ENCODE data around the gene EPPIN.

EPPIN gene

DNA sequence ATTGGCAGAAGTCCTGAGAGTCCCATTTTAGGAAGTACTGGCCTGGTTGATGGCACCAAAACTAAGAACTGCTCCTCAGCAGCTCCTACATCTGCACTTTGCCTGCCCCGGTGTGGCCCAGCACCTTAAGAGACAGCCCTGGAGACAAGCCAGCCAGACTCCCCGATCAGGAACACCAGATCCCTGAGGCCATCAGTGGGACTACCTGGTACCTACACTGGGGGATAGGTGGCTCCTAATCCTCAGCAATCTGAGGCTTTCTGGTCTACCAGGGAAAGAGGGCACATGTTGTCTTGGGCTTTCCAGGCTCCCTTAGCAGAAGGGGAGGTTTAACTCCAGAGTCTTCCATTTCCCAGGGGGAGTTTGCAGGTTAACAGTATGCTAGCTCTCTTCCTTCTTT is 7.8 kb downstream of the EPPIN start, which contains the start of gene WFDC6:
Gene WFDC6 (minus strand): TSS at position 101 of the 400 bp plus-strand sequence. CDS start 75 bp downstream, at position 26.
- no peak for DNase-seq (ENCODE audit: low read depth in 4 of 4, low spot score in 1 of 4)

DNA sequence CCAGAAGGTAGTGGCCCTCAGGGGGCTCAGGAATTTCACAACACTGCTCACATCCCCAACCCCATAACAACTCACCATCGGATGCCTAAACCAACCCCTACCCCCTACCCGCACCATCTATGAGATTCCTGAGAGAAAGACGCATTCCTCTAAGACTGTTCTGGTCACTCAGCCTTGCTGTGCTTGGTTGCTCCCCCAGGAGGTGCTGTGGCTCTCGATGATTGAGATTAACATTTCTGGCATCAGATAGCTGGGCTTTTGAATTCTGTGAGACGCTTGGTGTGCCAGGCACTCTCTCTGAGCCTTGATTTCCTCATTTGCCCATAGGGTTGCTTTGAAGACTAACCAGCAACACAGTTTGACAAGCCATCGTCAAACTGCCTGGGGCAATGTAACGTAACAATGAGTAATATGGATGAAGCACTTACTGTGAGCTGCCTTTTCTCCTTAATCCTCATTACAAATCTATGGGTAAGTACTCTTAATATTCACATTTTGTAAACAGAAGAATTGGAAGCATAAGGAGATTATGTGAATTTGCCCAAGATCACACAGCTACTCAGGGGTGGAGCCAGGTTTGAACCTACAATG is 8.9 kb downstream of the EPPIN start:
- no peak for DNase-seq (ENCODE audit: low read depth in 4 of 4, low spot score in 1 of 4)

DNA sequence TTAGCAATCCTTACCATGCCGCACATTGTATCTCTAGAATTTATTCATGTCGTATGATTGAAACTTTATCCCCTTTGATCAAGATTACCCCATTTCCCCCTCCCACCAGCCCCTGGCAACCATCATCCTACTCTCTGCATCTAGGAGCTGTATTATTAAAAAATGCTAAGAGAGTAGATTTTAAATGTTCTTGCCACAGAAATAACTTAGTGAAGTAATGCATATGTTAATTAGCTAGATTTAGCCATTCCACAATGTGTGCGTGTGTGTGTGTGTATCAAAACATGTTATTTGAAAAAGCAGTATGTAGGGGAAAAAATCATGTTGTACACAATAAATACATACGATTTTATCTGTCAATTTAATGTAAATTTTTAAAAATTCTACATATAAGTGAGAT is 19.9 kb downstream of the EPPIN start:
- no peak for DNase-seq (ENCODE audit: low read depth in 4 of 4, low spot score in 1 of 4)

DNA sequence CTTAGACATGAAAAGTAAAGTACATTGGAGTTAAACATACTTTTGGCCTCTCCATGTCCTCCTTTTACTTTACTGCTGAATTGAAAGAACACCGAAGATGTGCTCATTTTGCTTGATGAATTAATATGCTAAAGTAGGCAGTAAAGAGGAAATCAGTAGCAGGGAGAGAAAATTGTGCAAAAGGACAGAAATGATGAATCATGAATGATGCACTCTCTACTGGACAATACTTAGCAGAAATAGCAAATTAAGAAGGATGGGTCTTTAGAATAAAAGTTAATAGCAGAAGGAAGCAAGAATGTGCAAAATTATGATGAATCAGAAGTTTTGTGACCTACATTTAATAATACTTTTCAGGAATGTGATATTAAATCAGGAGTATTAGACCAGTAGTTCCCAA is 23.4 kb downstream of the EPPIN start:
- DNase-seq (ENCODE audit: low read depth in 4 of 4, low spot score in 1 of 4) = no peak

DNA sequence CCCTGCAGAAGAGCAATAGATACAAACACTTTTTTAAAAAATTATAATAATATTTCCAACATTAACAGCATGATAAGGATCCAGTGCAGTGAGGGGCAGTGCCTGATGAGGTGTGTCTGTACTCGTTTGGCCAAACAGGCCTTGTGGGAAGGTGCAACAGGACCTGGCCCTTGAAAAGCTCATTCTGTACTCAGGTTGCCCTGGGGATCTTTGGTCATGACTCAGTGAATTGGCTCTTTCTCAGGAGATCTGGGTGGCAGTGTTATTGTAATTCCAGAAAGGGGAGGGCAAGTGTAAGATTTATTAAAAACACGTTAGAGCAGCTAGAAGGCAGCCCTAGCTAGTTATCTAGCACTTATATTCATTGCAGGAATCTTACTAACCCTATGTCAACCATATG is 28.9 kb downstream of the EPPIN start:
- DNase-seq (ENCODE audit: low read depth in 4 of 4, low spot score in 1 of 4) = no peak

DNA sequence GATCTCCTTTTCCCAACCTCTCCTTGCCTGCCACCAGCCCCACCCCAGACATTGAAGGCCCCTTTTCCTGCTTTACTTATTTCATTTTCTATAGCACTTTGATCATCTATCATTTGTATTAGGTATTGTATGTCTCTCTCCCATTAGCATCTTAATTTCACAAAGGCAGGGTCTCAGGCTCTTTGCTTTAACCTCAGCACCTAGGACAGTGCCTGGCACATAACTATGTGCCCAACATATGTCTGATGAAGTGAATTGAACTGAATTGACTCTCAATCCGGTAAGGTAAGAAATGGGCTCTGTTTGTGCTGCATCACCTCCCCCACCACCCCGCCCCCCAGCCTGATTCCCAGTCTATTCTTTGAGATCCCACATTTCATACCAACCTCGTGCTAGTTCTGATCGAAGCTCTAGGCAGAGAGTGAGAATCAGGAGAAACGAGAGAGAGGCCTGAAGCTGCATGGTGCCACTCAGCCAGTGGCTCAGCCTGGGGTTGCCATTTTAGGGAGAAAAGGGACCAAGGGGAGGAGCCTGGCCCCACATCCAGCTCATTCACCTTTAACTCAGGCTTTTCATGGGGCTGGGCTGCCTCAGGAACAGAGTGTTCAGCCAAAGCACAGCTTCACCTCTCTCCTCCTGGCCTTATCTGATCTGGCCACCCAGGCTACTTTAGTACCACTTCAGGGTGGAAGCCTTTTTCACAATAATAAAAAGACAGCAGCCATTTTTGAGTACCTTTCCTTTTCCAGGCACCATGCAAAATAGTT is 31.9 kb downstream of the EPPIN start, which contains the start of gene SPINT3:
Gene SPINT3 (minus strand): TSS at position 476 of the 767 bp plus-strand sequence. CDS start 14 bp downstream, at position 462.
- no peak for DNase-seq (ENCODE audit: low read depth in 4 of 4, low spot score in 1 of 4)

DNA sequence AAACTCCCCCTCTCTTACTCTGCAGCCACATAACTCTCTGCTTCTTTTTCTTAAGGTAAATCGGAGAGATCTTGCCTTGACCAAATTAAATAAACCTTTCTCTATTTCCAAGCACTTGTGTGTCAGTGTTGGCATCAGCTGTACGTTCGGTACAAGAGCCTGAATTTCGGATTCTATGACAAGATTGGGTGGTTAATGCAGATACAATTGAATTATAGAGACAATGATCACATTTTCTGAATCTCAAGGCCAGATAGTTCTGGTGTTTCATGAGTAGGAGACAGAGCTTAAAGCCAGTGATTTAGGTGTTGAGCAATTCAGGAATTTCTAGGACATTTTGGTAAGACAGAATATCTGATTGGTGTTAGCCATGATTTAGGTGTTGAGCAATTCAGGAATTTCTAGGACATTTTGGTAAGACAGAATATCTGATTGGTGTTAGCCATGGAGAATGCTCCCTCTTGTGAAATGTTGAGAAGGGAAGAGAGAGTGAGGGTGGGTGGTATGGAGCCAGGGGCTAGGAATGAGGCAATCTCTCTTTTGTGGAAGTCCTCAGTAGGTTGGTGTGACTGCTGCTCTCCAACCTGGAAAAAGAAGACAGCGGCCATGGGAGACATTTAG is 36.8 kb downstream of the EPPIN start:
- no peak for DNase-seq (ENCODE audit: low read depth in 4 of 4, low spot score in 1 of 4)

DNA sequence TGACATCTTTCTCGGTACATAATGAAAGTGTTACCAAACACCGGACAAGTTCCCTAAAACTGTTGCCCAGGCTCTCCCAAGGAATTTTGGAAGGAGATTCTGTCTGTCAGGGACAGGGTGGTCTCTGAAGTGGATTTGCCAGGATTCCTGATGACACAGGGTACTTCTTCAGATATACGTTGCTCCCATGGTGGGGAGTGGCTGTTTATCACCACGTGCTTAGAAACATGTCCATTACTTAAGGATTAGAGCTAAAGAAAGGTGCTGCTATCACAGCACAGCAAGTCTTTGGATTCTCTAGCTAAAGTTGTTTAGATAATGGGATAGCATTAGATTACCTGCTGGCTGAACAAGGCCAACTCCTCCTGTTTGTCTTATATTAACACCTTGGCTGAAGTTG is 38.1 kb downstream of the EPPIN start:
- DNase-seq (ENCODE audit: low read depth in 4 of 4, low spot score in 1 of 4) = no peak

DNA sequence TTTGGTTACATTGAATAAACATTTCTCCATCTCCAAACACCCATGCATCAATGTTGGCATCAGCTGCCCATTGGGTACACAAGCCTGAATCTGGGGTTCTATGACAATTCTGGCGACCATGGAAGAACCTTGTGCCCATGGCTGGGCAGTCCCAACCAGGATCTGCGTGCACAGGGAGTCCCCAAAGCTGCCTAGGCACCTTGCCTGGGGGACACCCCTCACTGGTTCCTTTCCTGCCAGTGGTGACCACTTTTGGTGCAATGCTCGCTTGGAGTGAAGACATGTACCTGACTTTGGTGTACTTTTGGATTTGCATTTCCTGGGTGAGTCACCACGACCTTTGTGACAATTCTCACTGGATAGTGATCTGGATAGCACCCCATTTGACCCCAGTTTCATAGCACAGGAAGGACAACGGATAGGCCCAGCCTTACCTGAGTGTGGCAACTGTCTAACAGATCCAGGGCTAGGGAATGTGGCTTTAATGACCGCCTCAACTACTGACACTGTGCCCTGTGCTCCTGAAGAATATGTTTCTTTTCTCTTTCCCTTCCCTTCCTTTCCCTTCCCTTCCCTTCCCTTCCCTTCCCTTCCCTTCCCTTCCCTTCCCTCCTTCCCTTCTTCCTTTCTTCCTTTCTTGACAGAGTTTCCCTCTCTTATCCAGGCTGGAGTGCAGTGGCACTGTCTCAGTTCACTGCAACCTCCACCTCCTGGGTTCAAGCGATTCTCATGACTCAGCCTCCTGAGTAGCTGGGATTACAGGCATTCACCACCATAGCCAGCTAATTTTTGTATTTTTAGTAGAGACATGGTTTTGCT is 38.9 kb downstream of the EPPIN start:
- no peak for DNase-seq (ENCODE audit: low read depth in 4 of 4, low spot score in 1 of 4)

DNA sequence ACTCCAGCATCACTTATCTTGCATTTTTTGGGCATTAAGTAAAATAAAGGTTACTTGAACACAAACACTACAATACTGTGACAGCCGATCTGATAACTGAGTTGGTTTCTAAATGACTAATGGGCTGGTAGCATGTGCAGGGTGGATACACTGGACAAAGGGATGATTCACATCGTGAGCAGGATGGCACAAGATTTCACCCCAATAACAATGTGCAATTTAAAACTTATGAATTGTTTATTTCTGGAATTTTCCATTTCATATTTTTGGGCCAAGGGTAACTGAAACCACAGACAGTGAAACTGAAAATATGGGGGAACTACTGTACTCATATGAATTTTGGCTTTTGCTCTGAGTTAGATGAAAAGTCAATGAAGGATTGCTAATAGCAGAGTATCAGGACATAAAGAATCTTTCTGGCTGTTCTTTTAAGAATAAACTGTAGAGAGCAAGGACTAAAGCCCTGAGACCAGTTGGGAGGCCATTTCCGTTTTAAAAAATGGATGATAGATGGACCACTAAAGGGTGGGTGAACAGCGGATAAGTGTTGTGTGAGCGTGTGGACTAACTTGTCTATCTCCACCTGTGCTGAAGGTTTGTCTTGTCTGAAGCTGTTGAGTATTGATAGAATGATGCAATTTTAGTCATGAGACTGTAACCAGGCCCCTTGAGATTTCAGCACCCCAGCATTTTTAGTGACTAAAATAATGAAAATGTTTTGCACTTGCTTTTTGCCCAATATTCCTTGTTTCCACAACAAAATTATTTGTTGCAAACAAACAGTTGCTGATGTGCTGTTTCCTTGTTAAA is 40.0 kb downstream of the EPPIN start:
- no peak for DNase-seq (ENCODE audit: low read depth in 4 of 4, low spot score in 1 of 4)

DNA sequence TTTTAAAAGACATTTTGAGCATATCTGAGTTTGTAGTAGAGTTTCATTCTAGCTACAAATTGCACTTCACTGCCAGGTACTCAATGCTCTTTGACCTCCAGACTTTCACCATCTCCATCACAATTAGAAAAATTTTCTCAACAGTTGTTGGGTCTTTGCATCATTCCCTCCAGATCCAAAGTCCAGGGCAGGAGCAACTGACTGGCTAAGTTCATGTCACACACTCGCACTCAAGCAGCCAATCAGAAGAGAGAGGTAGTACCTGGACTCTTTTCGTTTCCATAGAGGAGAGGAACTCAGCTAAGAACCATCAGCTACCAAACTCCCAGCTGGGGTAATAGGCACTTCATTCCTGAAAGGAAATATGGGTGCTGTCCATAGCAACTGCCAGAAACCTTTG is 40.8 kb downstream of the EPPIN start:
- no peak for DNase-seq (ENCODE audit: low read depth in 4 of 4, low spot score in 1 of 4)

DNA sequence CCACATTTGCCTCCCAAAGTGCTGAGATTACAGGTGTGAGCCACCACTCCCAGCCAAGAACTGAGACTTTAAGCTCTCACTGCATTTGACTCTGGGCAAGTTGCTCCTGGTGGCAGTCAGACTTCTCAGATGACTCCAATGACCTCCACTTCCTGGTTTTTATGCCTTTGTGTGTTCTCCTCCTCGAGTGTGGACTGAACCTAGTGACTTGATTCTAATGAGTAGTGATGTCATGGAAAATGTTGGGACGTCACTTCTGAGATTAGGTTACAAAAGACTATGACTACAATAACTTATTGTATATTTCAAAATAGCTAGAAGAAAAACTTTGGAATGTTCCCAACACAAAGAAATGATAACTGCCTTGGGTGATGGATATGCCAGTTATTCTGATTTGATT is 43.8 kb downstream of the EPPIN start:
- no peak for DNase-seq (ENCODE audit: low read depth in 4 of 4, low spot score in 1 of 4)

DNA sequence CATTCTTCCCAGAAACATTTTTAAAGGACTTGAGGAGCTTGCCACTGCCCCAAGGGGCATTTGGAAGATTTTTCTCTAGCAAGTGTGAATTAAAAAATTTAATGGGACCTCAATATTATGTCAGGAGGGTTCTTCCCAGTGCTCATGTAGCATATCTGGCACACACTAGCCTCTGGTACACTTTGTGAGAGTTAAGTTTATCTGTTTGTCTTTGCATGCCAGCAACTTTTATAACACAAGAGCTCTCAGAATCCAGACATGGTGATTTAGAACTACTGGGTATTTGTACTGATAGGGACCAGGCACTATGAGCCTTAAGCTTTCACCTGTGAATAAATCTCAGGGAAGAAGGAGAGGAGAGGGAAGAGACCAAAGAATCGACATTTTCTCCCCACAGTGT is 44.6 kb downstream of the EPPIN start:
- DNase-seq (ENCODE audit: low read depth in 4 of 4, low spot score in 1 of 4) = no peak

DNA sequence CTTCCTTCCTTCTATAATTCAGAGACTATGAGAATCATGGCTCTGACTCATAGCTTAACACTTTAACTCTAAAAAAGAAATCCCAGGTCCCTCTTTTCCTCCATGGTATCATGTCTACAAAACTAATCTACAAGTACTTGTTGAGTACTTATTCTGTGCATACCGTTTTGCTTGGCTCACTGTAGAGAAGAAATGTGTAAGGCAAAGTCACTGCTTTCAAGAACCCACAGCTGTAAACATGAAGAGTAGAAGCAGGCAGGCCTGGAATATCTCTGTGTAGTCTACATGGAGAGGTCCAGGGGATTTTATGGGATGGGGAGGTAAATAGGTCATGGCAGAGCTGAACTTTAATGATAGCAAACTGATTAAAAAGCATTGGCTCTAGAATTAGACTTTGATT is 45.6 kb downstream of the EPPIN start:
- no peak for DNase-seq (ENCODE audit: low read depth in 4 of 4, low spot score in 1 of 4)

DNA sequence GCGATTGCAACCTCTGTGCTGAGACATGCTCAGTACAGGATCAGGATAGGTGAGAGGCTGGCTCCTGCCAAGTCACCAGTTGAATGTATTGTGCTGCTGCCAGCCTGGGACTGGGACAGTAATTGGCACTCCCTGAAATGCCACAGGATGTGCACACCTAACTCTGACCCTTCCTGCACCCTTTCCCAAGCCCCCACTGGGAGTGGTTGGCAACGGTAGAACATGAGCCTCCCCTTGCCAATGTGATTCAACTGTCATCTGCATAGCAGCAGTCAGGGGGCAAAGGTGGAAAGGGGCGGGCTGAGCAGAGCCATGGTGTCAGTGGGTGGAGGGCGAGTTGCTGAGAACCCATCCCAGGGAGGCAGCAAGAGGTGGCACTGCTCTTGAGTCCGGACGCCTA is 47.2 kb downstream of the EPPIN start:
- no peak for DNase-seq (ENCODE audit: low read depth in 4 of 4, low spot score in 1 of 4)

DNA sequence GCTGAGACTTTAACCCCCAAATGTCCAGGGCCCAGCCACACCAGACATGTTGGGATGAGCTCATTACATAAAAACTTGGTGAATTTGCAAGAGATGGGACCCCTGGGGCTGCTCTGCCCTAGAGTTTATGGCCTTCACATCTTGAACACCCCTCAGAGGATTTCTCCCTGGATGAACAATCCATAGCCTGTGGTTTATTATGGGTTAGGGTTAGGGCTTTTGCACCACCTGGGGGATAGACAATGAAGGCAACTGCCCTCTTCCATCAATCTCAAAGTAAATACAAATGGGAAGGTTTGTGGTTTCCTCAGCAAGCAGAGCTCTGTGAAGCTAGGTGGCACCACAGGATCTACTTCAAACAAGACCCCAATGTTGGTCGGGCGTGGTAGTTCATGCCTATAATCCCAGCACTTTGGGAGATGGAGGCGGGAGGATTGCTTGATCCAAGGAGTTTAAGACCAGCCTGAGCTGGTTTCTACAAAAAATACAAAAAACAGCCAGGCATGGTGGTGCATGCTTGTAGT is 49.2 kb downstream of the EPPIN start:
- no peak for DNase-seq (ENCODE audit: low read depth in 4 of 4, low spot score in 1 of 4)

DNA sequence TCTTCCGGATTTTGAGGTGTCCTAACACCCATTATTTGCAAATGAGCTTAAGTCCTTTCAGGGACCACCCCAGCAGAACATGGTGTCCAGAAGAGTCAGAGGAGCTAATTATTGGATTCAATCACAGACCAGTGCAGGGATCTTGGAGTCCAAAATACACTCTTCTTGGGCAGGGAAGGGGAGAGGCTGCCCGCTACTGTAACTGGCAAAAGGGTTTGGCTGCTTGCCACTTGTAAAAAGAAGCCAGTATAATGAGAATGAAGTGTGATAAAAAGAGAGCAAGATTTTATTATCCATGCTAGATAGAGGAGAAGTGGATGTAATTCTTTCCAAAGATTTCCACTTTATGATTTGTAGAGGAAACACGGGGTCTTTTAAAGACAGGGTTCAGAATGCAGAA is 51.0 kb downstream of the EPPIN start:
- no peak for DNase-seq (ENCODE audit: low read depth in 4 of 4, low spot score in 1 of 4)

DNA sequence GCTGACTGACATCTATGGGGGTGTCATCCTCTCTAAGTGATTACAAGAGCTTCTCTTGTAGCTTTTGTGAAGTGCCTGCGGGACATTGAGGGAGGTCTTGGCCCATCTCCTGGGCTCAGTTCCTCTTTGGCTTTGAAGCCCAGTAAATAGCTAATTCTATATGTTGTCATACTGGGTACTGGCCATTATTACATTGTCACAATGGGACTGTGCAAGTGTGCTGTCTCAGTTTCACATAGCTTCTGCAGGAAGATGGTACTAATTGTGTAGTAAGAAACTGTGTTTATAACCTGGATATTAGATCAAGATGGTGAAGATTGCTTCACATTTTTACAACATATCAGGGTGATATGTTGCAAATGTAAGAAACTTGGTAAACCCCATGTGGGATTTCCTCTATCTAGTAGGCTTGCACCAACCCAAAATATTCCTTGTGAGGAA is 51.7 kb downstream of the EPPIN start:
- no peak for DNase-seq (ENCODE audit: low read depth in 4 of 4, low spot score in 1 of 4)

Data from stimulated activated CD4-positive, alpha-beta T cell treated with anti-CD3 and anti-CD28 coated beads, Interleukin-1b, Interleukin-23, amount 100 ng/mL, for 24 hours (primary cell).